ENCODE measurements around the gene GPR160. TPM values are rescaled to one million over a fixed set of nuclear protein-coding genes. Genes with fewer than 3 reads are reported as not detected.

The GPR160 gene
- total and polyA plus RNA-seq, 8 donors, result 7.8 to 25.4 (median 13.2) TPM

DNA sequence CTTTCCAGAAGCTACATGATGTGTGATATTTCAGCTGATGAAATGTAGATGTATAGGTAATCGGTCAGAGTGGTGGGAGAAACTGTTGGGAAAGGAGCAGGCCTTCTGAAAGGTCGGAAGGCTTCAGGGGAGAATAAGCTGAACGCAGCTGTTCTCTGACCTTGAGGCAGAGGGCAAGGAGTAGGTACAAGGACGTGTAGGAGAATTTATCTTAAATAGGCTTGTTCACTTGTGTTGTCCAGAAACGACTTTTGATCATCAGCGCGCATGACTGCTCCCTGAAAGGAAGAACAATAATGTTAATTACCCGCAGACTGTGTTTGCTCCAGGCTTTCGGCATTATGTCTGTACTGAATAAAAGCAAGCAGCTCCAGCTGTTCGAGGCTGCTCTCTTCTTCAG lies 39.6 kb downstream of the GPR160 start:
- ATAC-seq, result no peak
- H3K27ac ChIP-seq, result no peak overlapping the region

DNA sequence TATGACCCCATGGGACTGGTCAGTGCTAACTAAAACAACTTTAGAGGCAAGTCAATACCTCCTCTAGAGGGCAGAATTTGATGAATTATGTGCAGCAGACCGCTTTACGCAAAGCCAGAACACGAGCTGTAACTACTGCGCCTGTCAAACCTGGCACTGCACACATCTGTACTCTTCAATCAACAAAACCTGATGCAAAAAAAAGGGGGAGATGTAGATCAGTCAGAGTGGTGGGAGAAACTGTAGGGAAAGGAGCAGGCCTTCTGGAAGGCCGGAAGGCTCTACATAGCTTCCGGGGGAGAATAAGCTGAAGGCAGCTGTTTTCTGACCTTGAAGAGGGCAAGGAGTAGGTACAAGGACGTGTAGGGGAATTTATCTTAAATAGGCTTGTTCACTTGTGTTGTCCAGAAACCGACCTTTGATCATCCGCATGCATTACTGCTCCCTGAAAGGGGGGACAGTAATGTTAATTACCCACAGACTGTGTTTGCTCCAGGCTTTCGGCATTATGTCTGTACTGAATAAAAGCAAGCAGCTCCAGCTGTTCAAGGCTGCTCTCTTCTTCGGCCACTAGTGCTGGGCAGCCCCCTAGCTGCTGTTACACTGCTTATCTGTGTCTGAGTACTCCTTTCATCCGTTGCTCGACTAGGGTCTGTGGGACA lies 41.0 kb downstream of the GPR160 start:
- no peaks in the 10 kb centered on the region for H3K4me1 ChIP-seq
- no peaks in the 10 kb centered on the region for H3K9me3 ChIP-seq
- DNase-seq (peak in 1 of 4 donors; percentile 13), ATAC-seq (no peak)
- H3K27me3 ChIP-seq, result no peaks in the 10 kb centered on the region
- H3K4me3 ChIP-seq, result no peak overlapping the region
- peaks cover 0 to 27% of the 10 kb centered on the region in 2 donors for H3K36me3 ChIP-seq
- TF ChIP-seq, protein P1, sequence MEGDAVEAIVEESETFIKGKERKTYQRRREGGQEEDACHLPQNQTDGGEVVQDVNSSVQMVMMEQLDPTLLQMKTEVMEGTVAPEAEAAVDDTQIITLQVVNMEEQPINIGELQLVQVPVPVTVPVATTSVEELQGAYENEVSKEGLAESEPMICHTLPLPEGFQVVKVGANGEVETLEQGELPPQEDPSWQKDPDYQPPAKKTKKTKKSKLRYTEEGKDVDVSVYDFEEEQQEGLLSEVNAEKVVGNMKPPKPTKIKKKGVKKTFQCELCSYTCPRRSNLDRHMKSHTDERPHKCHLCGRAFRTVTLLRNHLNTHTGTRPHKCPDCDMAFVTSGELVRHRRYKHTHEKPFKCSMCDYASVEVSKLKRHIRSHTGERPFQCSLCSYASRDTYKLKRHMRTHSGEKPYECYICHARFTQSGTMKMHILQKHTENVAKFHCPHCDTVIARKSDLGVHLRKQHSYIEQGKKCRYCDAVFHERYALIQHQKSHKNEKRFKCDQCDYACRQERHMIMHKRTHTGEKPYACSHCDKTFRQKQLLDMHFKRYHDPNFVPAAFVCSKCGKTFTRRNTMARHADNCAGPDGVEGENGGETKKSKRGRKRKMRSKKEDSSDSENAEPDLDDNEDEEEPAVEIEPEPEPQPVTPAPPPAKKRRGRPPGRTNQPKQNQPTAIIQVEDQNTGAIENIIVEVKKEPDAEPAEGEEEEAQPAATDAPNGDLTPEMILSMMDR (IDR thresholded peaks at IDR 0.05), result no peak
- intact Hi-C loops (cut with DNase I), result no loop called here
- no peak overlapping the region for H3K27ac ChIP-seq

More for the DNA sequence above, 39.6 kb downstream of the GPR160 start:
- no peak for DNase-seq
- H3K4me3 ChIP-seq, result no peak overlapping the region
- no peaks in the 10 kb centered on the region for H3K27me3 ChIP-seq
- intact Hi-C loops (cut with DNase I), result no loop called here
- peaks cover 0 to 16% of the 10 kb centered on the region in 2 donors for H3K36me3 ChIP-seq
- no peaks in the 10 kb centered on the region for H3K9me3 ChIP-seq
- TF ChIP-seq, protein P1 (IDR thresholded peaks at IDR 0.05), result no peak
- no peaks in the 10 kb centered on the region for H3K4me1 ChIP-seq

DNA sequence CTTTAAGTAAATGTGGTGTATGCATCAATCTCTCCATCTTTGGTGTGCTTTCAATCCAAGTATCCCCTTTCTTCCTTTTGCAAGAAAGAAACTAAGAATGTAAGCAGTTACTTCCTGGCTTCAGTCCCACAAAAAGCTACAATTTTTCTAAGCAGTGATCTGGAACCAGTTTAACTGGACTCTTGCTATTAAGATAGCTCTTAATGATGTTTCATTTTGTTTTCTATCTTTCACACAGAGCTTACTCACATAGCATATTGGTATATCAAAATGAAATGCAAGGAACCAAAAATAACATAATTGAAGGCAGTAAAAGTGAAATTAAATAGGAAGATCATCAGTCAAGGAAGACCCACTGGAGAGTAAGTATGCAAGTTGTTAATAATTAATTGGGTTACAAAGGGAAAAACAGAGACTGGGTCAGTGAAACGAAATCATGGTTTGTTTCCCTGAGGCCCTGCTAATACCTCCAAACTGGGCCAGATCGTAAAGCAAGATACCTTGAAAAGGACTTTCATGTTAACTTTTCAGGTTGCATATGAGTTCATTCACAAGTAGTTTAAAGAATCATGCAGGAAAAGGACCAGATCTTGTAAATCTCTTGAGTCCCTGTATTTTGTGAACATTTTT lies 41.9 kb downstream of the GPR160 start:
- Histone ChIP-seq H3K9me3 (no peaks in the 10 kb centered on the region), H3K27me3 (no peaks in the 10 kb centered on the region)
- peak in 2 of 4 donors; percentile 12 to 27 for DNase-seq

DNA sequence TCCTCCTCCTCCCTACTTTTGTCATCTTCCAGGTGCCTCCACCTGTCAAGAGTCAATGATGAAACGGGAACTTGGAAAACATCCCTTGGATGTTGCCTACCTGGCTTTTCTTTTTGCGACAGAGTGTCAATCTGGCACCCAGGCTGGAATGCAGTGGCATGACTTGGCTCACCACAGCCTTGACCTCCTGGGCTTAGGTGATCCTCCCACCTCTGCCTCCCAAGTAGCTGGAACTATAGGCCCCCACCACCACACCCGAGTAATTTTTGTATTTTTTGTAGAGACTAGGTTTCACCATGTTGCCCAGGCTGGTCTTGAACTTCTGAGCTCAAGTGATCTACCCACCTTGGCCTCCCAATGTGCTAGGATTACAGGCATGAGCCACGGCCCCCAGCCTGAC lies 42.8 kb downstream of the GPR160 start:
- Histone ChIP-seq H3K9me3 (no peaks in the 10 kb centered on the region), H3K27ac (no peak overlapping the region), H3K27me3 (no peaks in the 10 kb centered on the region), H3K36me3 (peaks cover 0 to 35% of the 10 kb centered on the region in 2 donors), H3K4me1 (no peaks in the 10 kb centered on the region), H3K4me3 (no peak overlapping the region)
- TF ChIP-seq, protein P1 (IDR thresholded peaks at IDR 0.05), result no peak
- ATAC-seq (no peak), DNase-seq (no peak)
- intact Hi-C loops (cut with DNase I), result no loop called here

More for the DNA sequence above, 41.9 kb downstream of the GPR160 start:
- no peak for ATAC-seq
- Histone ChIP-seq H3K4me1 (no peaks in the 10 kb centered on the region), H3K36me3 (peaks cover 0 to 27% of the 10 kb centered on the region in 2 donors), H3K27ac (no peak overlapping the region), H3K4me3 (no peak overlapping the region)
- TF ChIP-seq, protein P1 (IDR thresholded peaks at IDR 0.05), result no peak
- intact Hi-C loops (cut with DNase I), result no loop called here

DNA sequence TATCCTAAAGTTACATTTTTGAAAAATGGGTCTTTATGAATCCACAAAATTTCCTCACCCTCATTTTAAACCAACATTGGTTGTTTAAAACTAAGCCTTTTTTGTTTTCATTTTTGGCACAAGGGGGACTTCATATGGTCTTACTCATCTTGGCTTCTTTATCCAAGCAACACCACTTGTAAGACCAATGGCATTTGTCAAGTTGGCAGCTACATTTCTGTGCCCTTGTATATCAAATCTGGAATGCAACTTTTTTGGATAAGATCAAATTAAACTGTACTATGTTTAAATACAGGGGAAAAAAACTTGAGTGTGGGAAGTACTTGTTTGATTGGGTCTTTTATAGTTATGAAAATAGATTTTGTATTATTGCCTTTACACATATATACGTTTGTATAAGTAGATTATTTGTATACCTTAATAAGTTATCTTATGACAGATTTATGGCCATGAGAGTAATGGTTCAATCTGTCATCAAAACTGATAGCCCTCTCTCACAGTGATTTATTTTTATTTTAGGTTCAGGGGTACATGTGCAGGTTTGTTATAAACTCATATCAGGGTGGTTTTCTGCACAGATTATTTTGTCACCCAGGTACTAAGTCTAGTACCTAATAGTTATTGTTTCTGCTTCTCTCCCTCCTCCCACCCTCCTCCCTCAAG lies 43.4 kb downstream of the GPR160 start:
- Histone ChIP-seq H3K4me1 (no peaks in the 10 kb centered on the region), H3K4me3 (no peak overlapping the region), H3K27me3 (no peaks in the 10 kb centered on the region), H3K36me3 (peaks cover 0 to 40% of the 10 kb centered on the region in 2 donors), H3K27ac (no peak overlapping the region), H3K9me3 (no peaks in the 10 kb centered on the region)
- TF ChIP-seq, protein P1 (IDR thresholded peaks at IDR 0.05), result no peak
- no peak for ATAC-seq
- DNase-seq, result no peak
- intact Hi-C loops (cut with DNase I), result no loop called here
